Measurements from ENCODE around the gene MZT2A. TPM values are rescaled to one million over a fixed set of nuclear protein-coding genes. Genes with fewer than 3 reads are reported as not detected.
"Not testable (repeated sequence)": the region's sequence is repeated elsewhere in the genome, so short reads cannot be mapped to it uniquely, and the experiment has no call there.

The MZT2A gene
- polyA plus RNA-seq, 2 donors: 109 to 116 TPM

- H3K27me3 ChIP-seq (ENCODE audit: control insufficient read depth in 1 of 2, insufficient read depth in 2 of 2, low read length in 2 of 2); H3K4me3 ChIP-seq (ENCODE audit: low read depth in 1 of 2, low read length in 2 of 2); H3K4me1 ChIP-seq (ENCODE audit: control insufficient read depth in 2 of 2, insufficient read depth in 2 of 2, low read length in 1 of 2); H3K27ac ChIP-seq (ENCODE audit: low read depth in 2 of 2, low read length in 1 of 2); H3K9me3 ChIP-seq (ENCODE audit: control insufficient read depth in 2 of 2, insufficient read depth in 1 of 2, low read depth in 1 of 2, low read length in 1 of 2): not testable (repeated sequence)
- WGBS, 2 donors: 71 to 75% methylated on average over 15 of the region's 15 CpGs
- H3K36me3 ChIP-seq (ENCODE audit: control insufficient read depth in 2 of 2, insufficient read depth in 2 of 2, low read length in 1 of 2): peaks cover 4 to 26% of the 10 kb centered on the region in 2 donors
Observed at GRCh38 chr2:131514408-131515166, 22.4 kb upstream of the MZT2A start.

GRCh38 chr2:131511969-131512870 lies 20.0 kb upstream of the MZT2A start:
- not testable (repeated sequence) for H3K27me3 ChIP-seq (ENCODE audit: control insufficient read depth in 1 of 2, insufficient read depth in 2 of 2, low read length in 2 of 2); H3K4me1 ChIP-seq (ENCODE audit: control insufficient read depth in 2 of 2, insufficient read depth in 2 of 2, low read length in 1 of 2); H3K27ac ChIP-seq (ENCODE audit: low read depth in 2 of 2, low read length in 1 of 2); H3K4me3 ChIP-seq (ENCODE audit: low read depth in 1 of 2, low read length in 2 of 2); H3K9me3 ChIP-seq (ENCODE audit: control insufficient read depth in 2 of 2, insufficient read depth in 1 of 2, low read depth in 1 of 2, low read length in 1 of 2)
- WGBS, 2 donors: 74 to 82% methylated on average over 14 to 17 of the region's 17 CpGs
- H3K36me3 ChIP-seq (ENCODE audit: control insufficient read depth in 2 of 2, insufficient read depth in 2 of 2, low read length in 1 of 2): peaks cover 5 to 28% of the 10 kb centered on the region in 2 donors

GRCh38 chr2:131511291-131511968 lies 19.2 kb upstream of the MZT2A start:
- H3K27ac ChIP-seq (ENCODE audit: low read depth in 2 of 2, low read length in 1 of 2); H3K4me3 ChIP-seq (ENCODE audit: low read depth in 1 of 2, low read length in 2 of 2); H3K4me1 ChIP-seq (ENCODE audit: control insufficient read depth in 2 of 2, insufficient read depth in 2 of 2, low read length in 1 of 2); H3K27me3 ChIP-seq (ENCODE audit: control insufficient read depth in 1 of 2, insufficient read depth in 2 of 2, low read length in 2 of 2); H3K9me3 ChIP-seq (ENCODE audit: control insufficient read depth in 2 of 2, insufficient read depth in 1 of 2, low read depth in 1 of 2, low read length in 1 of 2): not testable (repeated sequence)
- 77 to 80% methylated on average over 21 to 22 of the region's 22 CpGs for WGBS, 2 donors
- peaks cover 5 to 32% of the 10 kb centered on the region in 2 donors for H3K36me3 ChIP-seq (ENCODE audit: control insufficient read depth in 2 of 2, insufficient read depth in 2 of 2, low read length in 1 of 2)

GRCh38 chr2:131509615-131510014 lies 17.4 kb upstream of the MZT2A start:
- WGBS, 2 donors: 83 to 84% methylated on average over 9 of the region's 9 CpGs
- H3K27ac ChIP-seq (ENCODE audit: low read depth in 2 of 2, low read length in 1 of 2): no peak overlapping the region
- H3K27me3 ChIP-seq (ENCODE audit: control insufficient read depth in 1 of 2, insufficient read depth in 2 of 2, low read length in 2 of 2): no peaks in the 10 kb centered on the region
- no peaks in the 10 kb centered on the region for H3K4me1 ChIP-seq (ENCODE audit: control insufficient read depth in 2 of 2, insufficient read depth in 2 of 2, low read length in 1 of 2)
- H3K36me3 ChIP-seq (ENCODE audit: control insufficient read depth in 2 of 2, insufficient read depth in 2 of 2, low read length in 1 of 2): peaks cover 5 to 38% of the 10 kb centered on the region in 2 donors
- H3K4me3 ChIP-seq (ENCODE audit: low read depth in 1 of 2, low read length in 2 of 2): no peak overlapping the region
- no peaks in the 10 kb centered on the region for H3K9me3 ChIP-seq (ENCODE audit: control insufficient read depth in 2 of 2, insufficient read depth in 1 of 2, low read depth in 1 of 2, low read length in 1 of 2)

GRCh38 chr2:131504082-131504750 lies 12.0 kb upstream of the MZT2A start:
- 78 to 85% methylated on average over 7 of the region's 7 CpGs for WGBS, 2 donors
- not testable (repeated sequence) for H3K9me3 ChIP-seq (ENCODE audit: control insufficient read depth in 2 of 2, insufficient read depth in 1 of 2, low read depth in 1 of 2, low read length in 1 of 2); H3K4me1 ChIP-seq (ENCODE audit: control insufficient read depth in 2 of 2, insufficient read depth in 2 of 2, low read length in 1 of 2); H3K4me3 ChIP-seq (ENCODE audit: low read depth in 1 of 2, low read length in 2 of 2); H3K27me3 ChIP-seq (ENCODE audit: control insufficient read depth in 1 of 2, insufficient read depth in 2 of 2, low read length in 2 of 2)
- Histone ChIP-seq H3K36me3 (ENCODE audit: control insufficient read depth in 2 of 2, insufficient read depth in 2 of 2, low read length in 1 of 2) (peaks cover 9 to 41% of the 10 kb centered on the region in 2 donors), H3K27ac (ENCODE audit: low read depth in 2 of 2, low read length in 1 of 2) (peak overlapping the region in 1 of 2 donors; percentile 42)

- not testable (repeated sequence) for H3K4me3 ChIP-seq (ENCODE audit: low read depth in 1 of 2, low read length in 2 of 2); H3K9me3 ChIP-seq (ENCODE audit: control insufficient read depth in 2 of 2, insufficient read depth in 1 of 2, low read depth in 1 of 2, low read length in 1 of 2); H3K27me3 ChIP-seq (ENCODE audit: control insufficient read depth in 1 of 2, insufficient read depth in 2 of 2, low read length in 2 of 2); H3K27ac ChIP-seq (ENCODE audit: low read depth in 2 of 2, low read length in 1 of 2); H3K4me1 ChIP-seq (ENCODE audit: control insufficient read depth in 2 of 2, insufficient read depth in 2 of 2, low read length in 1 of 2)
- 94 to 97% methylated on average over 4 of the region's 4 CpGs for WGBS, 2 donors
- H3K36me3 ChIP-seq (ENCODE audit: control insufficient read depth in 2 of 2, insufficient read depth in 2 of 2, low read length in 1 of 2): peaks cover 5 to 35% of the 10 kb centered on the region in 2 donors
Observed at GRCh38 chr2:131503587-131503986, 11.4 kb upstream of the MZT2A start.

- H3K9me3 ChIP-seq (ENCODE audit: control insufficient read depth in 2 of 2, insufficient read depth in 1 of 2, low read depth in 1 of 2, low read length in 1 of 2); H3K4me1 ChIP-seq (ENCODE audit: control insufficient read depth in 2 of 2, insufficient read depth in 2 of 2, low read length in 1 of 2); H3K27ac ChIP-seq (ENCODE audit: low read depth in 2 of 2, low read length in 1 of 2); H3K4me3 ChIP-seq (ENCODE audit: low read depth in 1 of 2, low read length in 2 of 2); H3K27me3 ChIP-seq (ENCODE audit: control insufficient read depth in 1 of 2, insufficient read depth in 2 of 2, low read length in 2 of 2): not testable (repeated sequence)
- WGBS, 2 donors: 64 to 69% methylated on average over 8 of the region's 8 CpGs
- H3K36me3 ChIP-seq (ENCODE audit: control insufficient read depth in 2 of 2, insufficient read depth in 2 of 2, low read length in 1 of 2): peaks cover 8 to 18% of the 10 kb centered on the region in 2 donors
Observed at GRCh38 chr2:131498321-131498973, 6.2 kb upstream of the MZT2A start.

GRCh38 chr2:131495506-131495905 lies 3.3 kb upstream of the MZT2A start:
- H3K36me3 ChIP-seq (ENCODE audit: control insufficient read depth in 2 of 2, insufficient read depth in 2 of 2, low read length in 1 of 2); H3K27ac ChIP-seq (ENCODE audit: low read depth in 2 of 2, low read length in 1 of 2); H3K4me1 ChIP-seq (ENCODE audit: control insufficient read depth in 2 of 2, insufficient read depth in 2 of 2, low read length in 1 of 2); H3K9me3 ChIP-seq (ENCODE audit: control insufficient read depth in 2 of 2, insufficient read depth in 1 of 2, low read depth in 1 of 2, low read length in 1 of 2); H3K27me3 ChIP-seq (ENCODE audit: control insufficient read depth in 1 of 2, insufficient read depth in 2 of 2, low read length in 2 of 2); H3K4me3 ChIP-seq (ENCODE audit: low read depth in 1 of 2, low read length in 2 of 2): not testable (repeated sequence)
- WGBS, 2 donors: 93 to 96% methylated on average over 1 of the region's 1 CpG

All from esophagus (tissue), 2 donors.